Prostate gland (tissue), 2 donors: Measurements from ENCODE around the gene SUSD1. TPM values are rescaled to one million over a fixed set of nuclear protein-coding genes. Genes with fewer than 3 reads are reported as not detected.

Experiments used
- DNase-seq: peaks from one replicate; pipeline ENCODE4 v3.0.0-alpha.2; 2019; ENCODE audit warnings: low spot score
- H3K27ac ChIP-seq, 2 donors: fragments of 200-600 bp; sonication (generic); 2 replicates each; pipeline ENCODE4 v1.5.1; 2017 to 2019
- H3K27me3 ChIP-seq: fragments of 200-600 bp; sonication (generic); replicated peaks from 2 replicates; pipeline ENCODE4 v1.5.1; 2019; ENCODE audit not compliant: insufficient read depth
- H3K36me3 ChIP-seq, 2 donors: fragments of 200-600 bp; sonication (generic); 1 replicate in 1 of 2; 2 replicates in 1 of 2; pipeline versions ENCODE4 v1.5.1 to v1.8.1; 2017 to 2019
- H3K4me1 ChIP-seq: fragments of 200-600 bp; sonication (generic); replicated peaks from 2 replicates; pipeline ENCODE4 v1.5.1; 2019
- H3K4me3 ChIP-seq, 2 donors: fragments of 200-600 bp; sonication (generic); 2 replicates each; pipeline ENCODE4 v1.5.1; 2017 to 2019
- H3K9me3 ChIP-seq: fragments of 200-600 bp; sonication (generic); 2 replicates; pipeline ENCODE4 v1.5.1; 2017
- CTCF ChIP-seq, 4 experiments: fragments of 200-600 bp in 2 of 4; fragments of 450-650 bp in 2 of 4; sonication (generic) in 2 of 4; IDR thresholded peaks; 1 replicate in 3 of 4; 2 replicates in 1 of 4; pipeline ENCODE4 v1.5.1; 2016 to 2019; ENCODE audit warnings: antibody characterized with exemption in 4 of 4, mild to moderate bottlenecking in 2 of 4, moderate library complexity in 2 of 4
- POLR2A ChIP-seq: fragments of 450-650 bp; IDR thresholded peaks from one replicate; pipeline ENCODE4 v1.6.1; 2016; ENCODE audit warnings: antibody characterized with exemption, mild to moderate bottlenecking
- POLR2AphosphoS5 ChIP-seq: sonication (generic); formaldehyde crosslinking; IDR thresholded peaks from one replicate; pipeline ENCODE4 v1.6.1; 2017; ENCODE audit warnings: antibody characterized with exemption
- WGBS: methylation state at CpG from one replicate; pipeline ENCODE4 v1.1.5; 2018; 5-methylcytosine and 5-hydroxymethylcytosine counted together
- intact Hi-C: fragments of 100-400 bp; cut with DNase I; formaldehyde crosslinking; loops from one replicate; pipeline ENCODE4 v1.14.2; 2022
- total RNA-seq, 2 donors: library from RNA; depleted of rRNA; stranded (reverse); fragments of >200 nt; gene quantifications; one replicate each; pipeline ENCODE4 v1.1.0, GENCODE V29; 2016

Gene SUSD1
- total RNA-seq, 2 donors from 2014 or later, result 10.6 to 34.8 TPM

GRCh38 chr9:112063151-112063550, 111.9 kb downstream of the SUSD1 start:
- DNase-seq, result no peak
- no peak overlapping the region for H3K27ac ChIP-seq
- intact Hi-C loops, result no loop called here
- TF ChIP-seq CTCF (IDR thresholded peaks at IDR 0.05) (no peak), POLR2A (no peak), POLR2AphosphoS5 (no peak)
- H3K4me1 ChIP-seq, result peaks cover 6% of the 10 kb centered on the region
- no peaks in the 10 kb centered on the region for H3K27me3 ChIP-seq
- H3K36me3 ChIP-seq, result no peaks in the 10 kb centered on the region
- H3K9me3 ChIP-seq, result no peaks in the 10 kb centered on the region
- no peak overlapping the region for H3K4me3 ChIP-seq

GRCh38 chr9:112061152-112061740, 113.9 kb downstream of the SUSD1 start:
- intact Hi-C loops, result no loop called here
- no peaks in the 10 kb centered on the region for H3K9me3 ChIP-seq
- TF ChIP-seq POLR2A (no peak), POLR2AphosphoS5 (peak; percentile 43), CTCF (IDR thresholded peaks at IDR 0.05) (peak in 1 of 4 experiments; percentile 25)
- no peak overlapping the region for H3K4me3 ChIP-seq
- no peaks in the 10 kb centered on the region for H3K27me3 ChIP-seq
- no peak for DNase-seq
- H3K36me3 ChIP-seq, result no peaks in the 10 kb centered on the region
- 29% methylated on average over 3 of the region's 3 CpGs for WGBS
- peaks cover 4% of the 10 kb centered on the region for H3K4me1 ChIP-seq
- peak overlapping the region in 1 of 2 donors; percentile 10 for H3K27ac ChIP-seq

GRCh38 chr9:112059966-112060320, 115.2 kb downstream of the SUSD1 start:
- H3K4me3 ChIP-seq, result no peak overlapping the region
- H3K27ac ChIP-seq, result no peak overlapping the region
- no peak for TF ChIP-seq POLR2AphosphoS5
- TF ChIP-seq CTCF (IDR thresholded peaks at IDR 0.05), result no peak
- no peak for TF ChIP-seq POLR2A
- intact Hi-C loops, result no loop called here
- no peaks in the 10 kb centered on the region for H3K9me3 ChIP-seq
- 88% methylated on average over 3 of the region's 3 CpGs for WGBS
- H3K4me1 ChIP-seq, result no peaks in the 10 kb centered on the region
- H3K27me3 ChIP-seq, result no peaks in the 10 kb centered on the region
- no peak for DNase-seq
- no peaks in the 10 kb centered on the region for H3K36me3 ChIP-seq

GRCh38 chr9:112059145-112059965, 115.7 kb downstream of the SUSD1 start:
- Histone ChIP-seq H3K4me1 (no peaks in the 10 kb centered on the region), H3K27me3 (no peaks in the 10 kb centered on the region), H3K9me3 (no peaks in the 10 kb centered on the region), H3K4me3 (no peak overlapping the region), H3K27ac (no peak overlapping the region), H3K36me3 (no peaks in the 10 kb centered on the region)
- TF ChIP-seq POLR2AphosphoS5 (no peak), CTCF (IDR thresholded peaks at IDR 0.05) (no peak), POLR2A (no peak)
- DNase-seq, result no peak
- 69% methylated on average over 13 of the region's 13 CpGs for WGBS
- intact Hi-C loops, result no loop called here

GRCh38 chr9:112056996-112057395, 118.1 kb downstream of the SUSD1 start:
- 57% methylated on average over 2 of the region's 2 CpGs for WGBS

More at GRCh38 chr9:112056996-112057395, 118.1 kb downstream of the SUSD1 start:
- no peak overlapping the region for H3K27ac ChIP-seq
- H3K36me3 ChIP-seq, result no peaks in the 10 kb centered on the region
- no peaks in the 10 kb centered on the region for H3K4me1 ChIP-seq
- TF ChIP-seq CTCF (IDR thresholded peaks at IDR 0.05), result no peak
- H3K27me3 ChIP-seq, result no peaks in the 10 kb centered on the region
- no peak overlapping the region for H3K4me3 ChIP-seq
- H3K9me3 ChIP-seq, result no peaks in the 10 kb centered on the region
- no peak for DNase-seq
- intact Hi-C loops, result no loop called here
